GM19025 (cell line): ENCODE results near the gene IGF2R.
"Not testable (repeated sequence)": the region's sequence is repeated elsewhere in the genome, so short reads cannot be mapped to it uniquely, and the experiment has no call there.

Experiments
- ATAC-seq: cut with Tn5 transposase; IDR thresholded peaks from one replicate; pipeline ENCODE4 v1.9.1; 2021; ENCODE audit warnings: mild to moderate bottlenecking, low read depth, moderate library complexity; ENCODE audit not compliant: unreplicated experiment

The IGF2R gene

DNA sequence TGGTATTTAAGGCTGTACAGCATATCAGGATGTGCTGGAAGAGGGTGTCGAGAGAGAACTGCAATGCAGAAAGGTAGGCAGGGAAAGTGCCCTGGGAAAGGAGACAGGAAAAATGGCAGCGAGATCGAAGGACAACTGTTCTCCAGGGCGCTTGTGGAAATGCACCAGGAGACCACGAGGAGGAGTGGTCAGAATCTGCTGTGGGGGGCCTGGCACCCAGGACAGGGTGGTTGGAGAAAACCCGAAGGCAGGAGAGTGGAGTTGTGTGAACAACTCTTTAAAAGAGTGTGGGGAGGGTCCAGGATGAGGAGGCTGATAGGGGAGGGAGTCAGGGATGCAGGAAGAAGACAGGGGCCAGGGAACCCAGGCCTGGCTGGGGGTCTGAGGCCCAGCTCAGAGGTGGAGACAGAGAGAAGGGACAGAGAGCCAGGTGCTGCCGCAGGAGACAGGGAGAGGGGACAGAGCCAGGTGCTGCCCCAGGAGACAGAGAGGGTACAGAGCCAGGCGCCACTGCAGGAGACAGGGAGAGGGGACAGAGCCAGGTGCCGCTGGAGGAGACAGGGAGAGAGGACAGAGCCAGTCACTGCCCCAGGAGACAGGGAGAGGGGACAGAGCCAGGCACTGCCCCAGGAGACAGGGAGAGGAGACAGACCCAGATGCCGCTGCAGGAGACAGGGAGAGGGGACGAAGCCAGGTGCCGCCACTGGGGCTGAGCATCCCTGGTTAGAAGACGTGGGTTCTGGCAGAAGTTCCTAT, 162.0 kb downstream of the IGF2R start:
- ATAC-seq, result no peak

GRCh38 chr6:160131636-160132296, 162.9 kb downstream of the IGF2R start:
- ATAC-seq, result no peak

GRCh38 chr6:160132297-160132637, 163.4 kb downstream of the IGF2R start:
- ATAC-seq, result no peak

GRCh38 chr6:160132776-160133338, 164.0 kb downstream of the IGF2R start:
- no peak for ATAC-seq

GRCh38 chr6:160133441-160134336, 164.8 kb downstream of the IGF2R start:
- ATAC-seq, result no peak

- ATAC-seq, result not testable (repeated sequence)
These were observed 165.5 kb downstream of the IGF2R start for GRCh38 chr6:160134337-160134751.

- ATAC-seq, result no peak
These were observed 166.1 kb downstream of the IGF2R start for GRCh38 chr6:160134779-160135547.

DNA sequence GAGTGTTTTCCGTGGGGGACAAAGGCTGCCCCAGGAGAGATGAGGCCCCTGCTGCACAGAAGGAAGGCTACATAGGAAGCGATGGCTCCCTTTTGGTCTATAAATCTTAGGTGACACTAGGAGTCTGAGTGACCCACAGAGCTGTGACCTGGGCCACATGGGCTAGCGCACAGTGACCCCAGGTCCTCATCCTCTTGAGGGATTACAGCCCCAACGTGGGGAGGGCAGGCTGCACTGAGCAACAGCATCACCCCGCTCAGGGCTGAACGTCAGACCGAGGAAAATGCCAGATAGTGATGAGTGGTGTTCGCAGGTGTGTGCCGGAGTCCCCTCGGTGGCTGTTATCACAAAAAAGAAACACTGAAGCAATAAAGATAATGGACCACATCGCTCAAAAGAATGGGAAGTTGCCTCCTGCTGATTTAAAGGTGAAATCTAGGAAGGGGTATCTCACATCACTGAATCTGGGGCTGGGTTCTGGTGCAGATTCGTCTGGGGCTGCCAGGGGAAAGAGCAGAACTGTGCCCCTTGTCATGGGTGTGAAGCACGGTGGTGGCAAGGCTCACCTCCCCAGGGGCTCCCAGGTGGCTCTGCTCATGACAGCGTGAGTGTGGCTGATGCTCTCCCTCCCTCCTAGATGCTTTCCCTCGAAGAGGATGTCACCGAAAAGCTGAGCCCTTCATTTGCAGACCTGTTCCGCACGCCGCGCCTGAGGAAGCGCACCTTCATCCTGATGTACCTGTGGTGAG, 167.2 kb downstream of the IGF2R start:
- ATAC-seq, result no peak

- ATAC-seq, result no peak
These were observed 168.5 kb downstream of the IGF2R start for GRCh38 chr6:160137130-160137988.

DNA sequence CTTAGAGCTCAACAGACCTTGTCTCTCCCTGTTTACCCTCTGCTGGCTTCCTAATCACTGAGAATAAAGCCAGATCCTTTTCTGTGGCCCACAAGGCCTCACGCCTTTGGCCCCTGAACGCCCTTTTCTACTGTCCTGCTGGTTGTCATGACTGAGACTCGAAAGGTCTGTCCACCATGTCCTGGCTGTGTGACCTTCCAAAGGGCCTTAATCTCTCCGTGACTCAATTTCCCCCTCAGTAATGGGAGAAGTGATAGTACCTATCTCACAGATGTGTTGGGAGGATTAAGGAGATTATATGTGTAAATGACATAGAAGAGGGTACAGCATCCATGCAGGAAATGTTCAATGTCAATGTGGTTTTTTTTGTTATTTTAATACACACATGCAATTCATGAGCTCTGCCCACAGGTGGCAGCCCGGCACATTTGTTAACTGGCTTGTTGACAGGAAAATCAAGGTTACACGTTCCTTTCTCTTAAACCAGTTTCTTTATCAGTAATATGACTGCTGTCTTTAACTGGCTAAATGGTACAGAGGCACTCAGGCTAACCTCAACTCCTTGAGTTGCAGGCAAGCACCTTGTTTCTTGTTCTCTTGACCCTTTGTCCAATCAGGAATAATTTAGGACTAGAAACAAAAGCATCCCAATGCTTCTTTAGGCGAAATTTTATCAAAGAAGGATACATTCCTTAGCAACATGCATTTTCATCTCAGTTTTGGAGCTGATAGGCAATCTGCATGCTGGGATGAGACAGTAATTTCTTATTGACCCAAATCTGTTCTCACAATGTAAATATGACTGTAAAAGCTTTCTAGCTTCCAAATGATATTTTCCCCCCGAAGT, 169.3 kb downstream of the IGF2R start:
- ATAC-seq, result peak; percentile 50

DNA sequence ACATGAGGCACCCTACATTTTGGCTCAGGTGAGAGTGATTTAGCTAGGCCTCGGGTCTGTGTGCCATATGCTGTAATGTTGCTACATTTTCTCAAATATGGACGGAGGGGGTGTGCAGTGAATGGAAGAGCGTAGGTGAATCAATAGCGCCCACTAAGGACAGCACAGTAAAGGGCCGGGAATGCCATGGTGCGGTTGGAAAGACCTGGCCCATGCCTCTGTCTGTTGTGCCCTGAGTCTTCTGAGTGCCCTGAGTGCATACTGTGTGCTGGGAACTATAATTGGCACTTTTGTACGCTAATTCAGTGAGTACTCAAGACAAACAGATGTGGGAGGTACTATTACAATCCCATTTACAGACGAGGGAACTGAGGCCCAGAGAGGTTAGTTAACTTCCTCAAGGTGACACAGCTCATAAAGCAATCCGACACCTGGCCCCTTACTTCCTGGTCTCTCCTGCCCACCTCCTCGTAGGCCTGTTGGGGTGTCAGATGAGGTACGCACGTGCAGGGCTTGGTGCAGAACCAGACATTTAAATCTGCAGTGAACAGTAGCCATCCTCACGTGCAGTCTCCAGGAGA, 170.0 kb downstream of the IGF2R start:
- no peak for ATAC-seq

DNA sequence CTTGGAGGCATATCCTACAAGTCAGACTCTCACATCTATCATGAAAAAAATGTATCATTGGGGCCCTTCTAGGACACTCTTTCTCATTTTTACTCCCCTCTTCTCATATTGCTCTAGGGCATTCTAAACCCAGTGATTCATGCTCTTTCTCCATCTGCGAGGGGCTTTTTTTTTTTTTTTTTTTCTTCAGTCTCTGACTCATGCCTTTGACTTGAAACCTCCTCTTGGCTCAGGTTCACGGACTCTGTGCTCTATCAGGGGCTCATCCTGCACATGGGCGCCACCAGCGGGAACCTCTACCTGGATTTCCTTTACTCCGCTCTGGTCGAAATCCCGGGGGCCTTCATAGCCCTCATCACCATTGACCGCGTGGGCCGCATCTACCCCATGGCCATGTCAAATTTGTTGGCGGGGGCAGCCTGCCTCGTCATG, 170.6 kb downstream of the IGF2R start:
- no peak for ATAC-seq

DNA sequence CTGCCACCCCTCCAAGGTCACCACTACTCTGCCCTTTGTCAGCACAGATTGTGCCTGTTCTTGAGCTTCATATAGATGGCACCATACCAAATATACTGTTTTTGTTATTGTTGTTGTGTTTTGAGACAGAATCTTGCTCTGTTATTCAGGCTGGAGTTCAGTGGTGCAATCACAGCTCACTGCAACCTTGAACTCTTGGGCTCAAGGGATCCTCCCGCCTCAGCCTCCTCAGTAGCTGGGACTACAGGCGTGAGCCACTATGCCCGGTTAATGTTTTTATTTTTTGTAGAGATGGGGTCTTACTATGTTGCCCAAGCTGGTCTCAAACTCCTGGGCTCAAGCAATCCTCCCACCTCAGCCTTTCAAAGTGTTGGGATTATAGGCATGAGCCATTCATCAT, 171.6 kb downstream of the IGF2R start:
- not testable (repeated sequence) for ATAC-seq

DNA sequence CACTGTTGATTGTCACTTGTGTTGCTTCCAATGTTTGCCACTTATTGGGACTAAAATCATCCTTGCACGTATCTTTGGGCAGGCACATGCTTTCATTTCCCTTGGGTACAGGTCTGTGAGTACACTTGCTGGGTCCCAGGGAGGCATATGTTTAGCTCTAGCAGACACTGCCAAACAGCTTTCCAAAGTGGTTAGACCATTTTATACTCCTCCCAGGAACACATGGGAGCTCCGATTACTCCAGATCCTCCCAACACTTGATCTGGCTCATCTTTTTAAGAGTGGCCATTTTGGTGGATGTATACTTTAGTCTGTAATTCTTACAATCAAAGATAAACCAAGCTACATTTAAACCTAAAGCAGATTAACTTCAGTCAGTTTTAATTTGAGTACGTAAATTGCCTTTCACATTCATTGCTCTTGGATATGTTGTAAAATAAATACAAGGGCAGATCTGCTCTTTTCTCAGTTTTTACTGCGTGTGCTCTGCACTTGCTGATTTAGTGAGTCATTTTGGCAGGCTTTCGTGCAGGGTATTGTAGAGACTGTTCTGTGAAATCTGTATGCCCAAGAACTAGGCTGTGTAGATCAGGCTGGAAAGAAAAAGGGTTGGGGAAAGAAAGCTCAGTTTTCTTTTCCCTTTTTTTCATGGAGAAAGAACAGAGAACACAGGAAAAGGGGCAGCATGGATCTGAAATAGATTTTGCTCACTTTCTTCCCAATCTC, 172.3 kb downstream of the IGF2R start:
- no peak for ATAC-seq

DNA sequence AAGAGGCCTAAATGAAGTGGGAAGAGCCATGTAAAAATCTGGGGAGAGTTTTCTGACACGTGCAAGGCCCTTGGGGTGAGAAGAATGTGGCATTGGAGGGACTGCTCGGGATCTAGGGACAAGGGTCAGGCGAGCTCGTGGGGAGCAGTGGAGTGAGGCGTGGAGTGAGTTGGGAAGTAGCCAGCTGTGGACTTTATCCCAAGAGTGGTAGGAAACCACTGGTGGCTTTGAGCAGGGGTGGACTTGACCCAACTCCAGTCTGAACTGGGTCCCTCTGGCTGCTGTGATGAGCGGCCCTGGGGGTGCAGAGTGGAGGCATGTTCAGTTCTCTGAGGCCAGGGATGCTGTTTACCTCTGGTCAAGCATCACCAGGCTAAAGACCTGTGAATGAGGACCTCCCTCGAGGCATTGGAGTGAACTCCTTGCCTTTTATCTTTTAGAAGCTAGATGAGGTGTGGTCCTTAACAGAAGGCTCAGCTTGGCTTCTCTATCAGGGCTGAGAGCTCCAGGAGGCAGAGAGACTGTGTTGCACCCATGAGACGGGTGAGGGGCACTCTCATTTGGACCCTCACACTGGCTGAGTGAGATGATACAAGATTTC, 173.3 kb downstream of the IGF2R start:
- ATAC-seq, result no peak

GRCh38 chr6:160146454-160147145, 177.7 kb downstream of the IGF2R start:
- ATAC-seq, result no peak
